ENCODE results near the gene PRAMEF1.

PRAMEF1 gene

DNA sequence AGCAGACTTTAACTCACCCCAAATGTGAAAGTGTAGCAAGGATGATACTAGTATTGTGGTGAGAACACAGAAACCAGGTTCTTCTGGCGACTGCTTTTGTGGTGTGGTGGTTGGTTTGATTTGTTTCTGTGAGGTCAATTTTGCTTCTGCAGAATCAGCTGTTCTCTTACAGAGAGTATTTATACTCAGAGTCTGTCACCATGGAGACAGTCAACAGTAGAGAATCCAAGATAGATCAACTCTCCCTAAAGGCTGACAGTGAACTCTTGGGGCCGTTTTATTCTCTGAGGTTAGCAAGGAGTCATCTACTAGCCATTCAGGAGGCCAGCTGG lies 45.2 kb upstream of the PRAMEF1 start, which contains the start of gene CFAP107:
TSS of gene CFAP107 (plus strand) at position 209 of the 332 bp plus-strand sequence. CDS start 231 bp downstream, outside the sequence.
- Histone ChIP-seq H3K79me2 (ENCODE audit: low read length) (no peaks in the 10 kb centered on the region), H3K4me2 (ENCODE audit: low read depth, low read length) (no peak within 1 kb of the TSS), H3K4me1 (ENCODE audit: low read length) (peaks cover 8% of the 10 kb centered on the region), H3K27ac (ENCODE audit: low read length) (no peak within 1 kb of the TSS), H3K36me3 (replicated peaks; ENCODE audit: insufficient read depth, low read length) (no peaks in the 10 kb centered on the region), H3K9me3 (replicated peaks; ENCODE audit: insufficient read depth, low read length) (no peaks in the 10 kb centered on the region), H3F3A (ENCODE audit: insufficient read depth, low read length) (peaks cover 5% of the 10 kb centered on the region; the same call in 1 of the 2 replicates), H4K20me1 (ENCODE audit: insufficient read depth, low read length) (no peaks in the 10 kb centered on the region), H3K4me3 (ENCODE audit: low read length) (no peak within 1 kb of the TSS), H3K9me2 (replicated peaks; ENCODE audit: insufficient read depth, low read length) (no peaks in the 10 kb centered on the region), H3K9ac (ENCODE audit: low read length) (no peak within 1 kb of the TSS), H2AFZ (ENCODE audit: low read length) (no peak within 1 kb of the TSS), H3K27me3 (replicated peaks; ENCODE audit: insufficient read depth, low read length) (peaks cover 71% of the 10 kb centered on the region)
- TF ChIP-seq EZH2phosphoT487 (IDR thresholded peaks at IDR 0.05; ENCODE audit: low read length) (no peak), EZH2 (optimal IDR thresholded peaks at IDR 0.05; ENCODE audit: low read depth, low read length) (no peak), CTCF (IDR thresholded peaks at IDR 0.05; ENCODE audit: low read length) (no peak)
- peak; percentile 87 for DNase-seq

DNA sequence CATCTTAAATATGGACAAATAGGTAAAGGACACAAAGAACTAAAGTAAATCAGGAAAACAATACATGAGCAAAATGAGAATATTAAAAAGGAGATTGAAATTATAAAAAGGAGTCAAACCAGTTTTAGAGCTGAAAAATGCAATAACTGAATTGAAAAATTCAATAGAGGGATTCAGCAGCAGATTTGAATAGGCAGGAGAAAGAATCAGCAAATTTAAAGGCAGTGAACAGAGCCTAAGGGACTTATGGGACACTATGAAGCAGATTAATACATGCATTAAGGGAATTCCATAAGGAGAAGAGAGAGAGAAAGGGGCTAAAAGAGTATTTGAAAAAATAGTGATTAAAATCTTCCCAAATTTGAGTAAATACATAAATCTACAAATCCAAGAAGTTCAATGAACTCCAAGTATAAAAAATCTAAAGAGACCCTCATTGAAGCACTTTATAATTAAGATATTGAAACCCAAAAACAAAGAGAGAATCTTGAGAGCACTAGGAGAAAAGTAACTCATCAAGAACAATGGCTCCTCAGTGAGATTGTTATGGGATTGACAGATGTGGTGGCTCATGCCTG lies 42.3 kb upstream of the PRAMEF1 start:
- Histone ChIP-seq H3K9me2 (replicated peaks; ENCODE audit: insufficient read depth, low read length) (no peaks in the 10 kb centered on the region), H3K9me3 (replicated peaks; ENCODE audit: insufficient read depth, low read length) (no peaks in the 10 kb centered on the region), H3F3A (ENCODE audit: insufficient read depth, low read length) (peaks cover 5% of the 10 kb centered on the region; the same call in 1 of the 2 replicates), H2AFZ (ENCODE audit: low read length) (no peak overlapping the region), H3K4me1 (ENCODE audit: low read length) (peaks cover 8% of the 10 kb centered on the region), H3K4me3 (ENCODE audit: low read length) (no peak overlapping the region), H3K79me2 (ENCODE audit: low read length) (no peaks in the 10 kb centered on the region), H4K20me1 (ENCODE audit: insufficient read depth, low read length) (no peaks in the 10 kb centered on the region), H3K9ac (ENCODE audit: low read length) (no peak overlapping the region), H3K36me3 (replicated peaks; ENCODE audit: insufficient read depth, low read length) (no peaks in the 10 kb centered on the region), H3K27me3 (replicated peaks; ENCODE audit: insufficient read depth, low read length) (peaks cover 70% of the 10 kb centered on the region), H3K27ac (ENCODE audit: low read length) (no peak overlapping the region), H3K4me2 (ENCODE audit: low read depth, low read length) (no peak overlapping the region)
- TF ChIP-seq EZH2 (optimal IDR thresholded peaks at IDR 0.05; ENCODE audit: low read depth, low read length) (no peak), CTCF (IDR thresholded peaks at IDR 0.05; ENCODE audit: low read length) (no peak), EZH2phosphoT487 (IDR thresholded peaks at IDR 0.05; ENCODE audit: low read length) (no peak)
- no peak for DNase-seq

- no peaks in the 10 kb centered on the region for H3K36me3 ChIP-seq (replicated peaks; ENCODE audit: insufficient read depth, low read length)
- no peaks in the 10 kb centered on the region for H3F3A ChIP-seq (ENCODE audit: insufficient read depth, low read length)
- no peaks in the 10 kb centered on the region for H3K9me2 ChIP-seq (replicated peaks; ENCODE audit: insufficient read depth, low read length)
- H3K79me2 ChIP-seq (ENCODE audit: low read length), result no peaks in the 10 kb centered on the region
- H3K27ac ChIP-seq (ENCODE audit: low read length), result no peak overlapping the region
- no peak for DNase-seq
- no peak overlapping the region for H3K4me2 ChIP-seq (ENCODE audit: low read depth, low read length)
- H3K4me1 ChIP-seq (ENCODE audit: low read length), result no peaks in the 10 kb centered on the region
- H4K20me1 ChIP-seq (ENCODE audit: insufficient read depth, low read length), result no peaks in the 10 kb centered on the region
- no peaks in the 10 kb centered on the region for H3K9me3 ChIP-seq (replicated peaks; ENCODE audit: insufficient read depth, low read length)
- H2AFZ ChIP-seq (ENCODE audit: low read length), result no peak overlapping the region
- no peak overlapping the region for H3K9ac ChIP-seq (ENCODE audit: low read length)
- TF ChIP-seq EZH2 (optimal IDR thresholded peaks at IDR 0.05; ENCODE audit: low read depth, low read length) (no peak), EZH2phosphoT487 (IDR thresholded peaks at IDR 0.05; ENCODE audit: low read length) (no peak), CTCF (IDR thresholded peaks at IDR 0.05; ENCODE audit: low read length) (no peak)
- H3K27me3 ChIP-seq (replicated peaks; ENCODE audit: insufficient read depth, low read length), result peaks cover 76% of the 10 kb centered on the region
- H3K4me3 ChIP-seq (ENCODE audit: low read length), result no peak overlapping the region
These were observed 36.5 kb upstream of the PRAMEF1 start for GRCh38 chr1:12754738-12755137.

All from MM.1S (cell line).